Measurements from ENCODE around the gene PEX26.

DNA sequence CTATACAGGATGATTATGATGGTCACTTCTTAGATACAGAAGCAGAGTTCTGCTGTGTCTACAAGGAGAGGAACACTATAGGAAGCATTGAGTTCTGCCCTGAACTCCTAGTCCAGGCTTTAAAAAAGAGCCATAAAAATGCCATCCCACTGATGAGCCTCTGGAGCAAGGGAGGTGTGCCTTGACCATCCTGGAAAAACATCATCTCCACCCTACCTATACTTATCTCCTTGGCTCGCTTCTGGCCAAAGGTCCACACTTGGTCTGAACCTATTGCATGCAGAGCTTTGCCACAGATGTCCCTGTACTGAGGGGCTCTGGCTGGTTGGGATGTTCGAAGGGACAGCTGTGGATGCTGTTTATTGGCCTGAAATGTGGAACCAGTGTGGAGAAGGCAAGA lies 4.3 kb upstream of the PEX26 start:
- TF ChIP-seq, protein P1, sequence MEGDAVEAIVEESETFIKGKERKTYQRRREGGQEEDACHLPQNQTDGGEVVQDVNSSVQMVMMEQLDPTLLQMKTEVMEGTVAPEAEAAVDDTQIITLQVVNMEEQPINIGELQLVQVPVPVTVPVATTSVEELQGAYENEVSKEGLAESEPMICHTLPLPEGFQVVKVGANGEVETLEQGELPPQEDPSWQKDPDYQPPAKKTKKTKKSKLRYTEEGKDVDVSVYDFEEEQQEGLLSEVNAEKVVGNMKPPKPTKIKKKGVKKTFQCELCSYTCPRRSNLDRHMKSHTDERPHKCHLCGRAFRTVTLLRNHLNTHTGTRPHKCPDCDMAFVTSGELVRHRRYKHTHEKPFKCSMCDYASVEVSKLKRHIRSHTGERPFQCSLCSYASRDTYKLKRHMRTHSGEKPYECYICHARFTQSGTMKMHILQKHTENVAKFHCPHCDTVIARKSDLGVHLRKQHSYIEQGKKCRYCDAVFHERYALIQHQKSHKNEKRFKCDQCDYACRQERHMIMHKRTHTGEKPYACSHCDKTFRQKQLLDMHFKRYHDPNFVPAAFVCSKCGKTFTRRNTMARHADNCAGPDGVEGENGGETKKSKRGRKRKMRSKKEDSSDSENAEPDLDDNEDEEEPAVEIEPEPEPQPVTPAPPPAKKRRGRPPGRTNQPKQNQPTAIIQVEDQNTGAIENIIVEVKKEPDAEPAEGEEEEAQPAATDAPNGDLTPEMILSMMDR (IDR thresholded peaks at IDR 0.05): no peak
- TF ChIP-seq POLR2A (IDR thresholded peaks at IDR 0.05): no peak

Data from right lobe of liver (tissue), 4 donors.